NT2/D1 (cell line): ENCODE measurements around the gene GNAZ.

Experiments used
- DNase-seq: peaks from one replicate; pipeline ENCODE4 v3.0.0-alpha.2; 2011; ENCODE audit warnings: low read depth, low spot score
- H3K27me3 ChIP-seq: 2 replicates; pipeline ENCODE4 v1.6.0; 2011; ENCODE audit warnings: mild to moderate bottlenecking; ENCODE audit not compliant: insufficient read length, insufficient read depth
- H3K36me3 ChIP-seq: 2 replicates; pipeline ENCODE4 v1.6.1; 2011; ENCODE audit warnings: mild to moderate bottlenecking, low read length, mixed read lengths; ENCODE audit not compliant: insufficient read depth, insufficient read length
- H3K4me1 ChIP-seq: 2 replicates; pipeline ENCODE4 v1.5.1; 2011; ENCODE audit not compliant: insufficient read depth, insufficient read length
- H3K4me3 ChIP-seq: 2 replicates; pipeline ENCODE4 v1.5.1; 2011; ENCODE audit warnings: low read depth; ENCODE audit not compliant: insufficient read length
- H3K9ac ChIP-seq: 2 replicates; pipeline ENCODE4 v1.6.0; 2011; ENCODE audit warnings: low read depth; ENCODE audit not compliant: insufficient read length
- H3K9me3 ChIP-seq: 2 replicates; pipeline ENCODE4 v1.5.1; 2011; ENCODE audit warnings: mild to moderate bottlenecking, low read length; ENCODE audit not compliant: insufficient read depth
- SUZ12 ChIP-seq: IDR thresholded peaks from 2 replicates; pipeline ENCODE4 v1.6.1; 2011; ENCODE audit not compliant: insufficient read length, insufficient read depth; ENCODE audit errors: extremely low read depth
- YY1 ChIP-seq: IDR thresholded peaks from 2 replicates; pipeline ENCODE4 v1.6.1; 2011; ENCODE audit not compliant: insufficient read length, insufficient read depth
- ZNF274 ChIP-seq: IDR thresholded peaks from 2 replicates; pipeline ENCODE4 v1.6.1; 2011; ENCODE audit warnings: mild to moderate bottlenecking, low read depth, low read length

Gene GNAZ

GRCh38 chr22:23114721-23115020 lies 44.4 kb downstream of the GNAZ start:
- TF ChIP-seq YY1, result no peak
- no peak for TF ChIP-seq SUZ12
- no peak for TF ChIP-seq ZNF274
- Histone ChIP-seq H3K9me3 (no peaks in the 10 kb centered on the region), H3K4me1 (peaks cover 25% of the 10 kb centered on the region), H3K27me3 (no peaks in the 10 kb centered on the region), H3K36me3 (no peaks in the 10 kb centered on the region), H3K9ac (no peak overlapping the region), H3K4me3 (no peak overlapping the region)
- no peak for DNase-seq

- Histone ChIP-seq H3K27me3 (no peaks in the 10 kb centered on the region), H3K4me3 (no peak overlapping the region), H3K36me3 (no peaks in the 10 kb centered on the region), H3K9me3 (no peaks in the 10 kb centered on the region), H3K4me1 (peaks cover 25% of the 10 kb centered on the region), H3K9ac (no peak overlapping the region)
- DNase-seq, result no peak
- TF ChIP-seq SUZ12 (no peak), YY1 (no peak), ZNF274 (no peak)
These were observed 45.0 kb downstream of the GNAZ start for GRCh38 chr22:23115369-23115768.

GRCh38 chr22:23115825-23116494 lies 45.6 kb downstream of the GNAZ start:
- Histone ChIP-seq H3K4me3 (no peak overlapping the region), H3K4me1 (peaks cover 23% of the 10 kb centered on the region), H3K9ac (no peak overlapping the region), H3K36me3 (no peaks in the 10 kb centered on the region), H3K27me3 (no peaks in the 10 kb centered on the region), H3K9me3 (no peaks in the 10 kb centered on the region)
- no peak for DNase-seq
- TF ChIP-seq SUZ12 (no peak), YY1 (no peak), ZNF274 (no peak)

DNA sequence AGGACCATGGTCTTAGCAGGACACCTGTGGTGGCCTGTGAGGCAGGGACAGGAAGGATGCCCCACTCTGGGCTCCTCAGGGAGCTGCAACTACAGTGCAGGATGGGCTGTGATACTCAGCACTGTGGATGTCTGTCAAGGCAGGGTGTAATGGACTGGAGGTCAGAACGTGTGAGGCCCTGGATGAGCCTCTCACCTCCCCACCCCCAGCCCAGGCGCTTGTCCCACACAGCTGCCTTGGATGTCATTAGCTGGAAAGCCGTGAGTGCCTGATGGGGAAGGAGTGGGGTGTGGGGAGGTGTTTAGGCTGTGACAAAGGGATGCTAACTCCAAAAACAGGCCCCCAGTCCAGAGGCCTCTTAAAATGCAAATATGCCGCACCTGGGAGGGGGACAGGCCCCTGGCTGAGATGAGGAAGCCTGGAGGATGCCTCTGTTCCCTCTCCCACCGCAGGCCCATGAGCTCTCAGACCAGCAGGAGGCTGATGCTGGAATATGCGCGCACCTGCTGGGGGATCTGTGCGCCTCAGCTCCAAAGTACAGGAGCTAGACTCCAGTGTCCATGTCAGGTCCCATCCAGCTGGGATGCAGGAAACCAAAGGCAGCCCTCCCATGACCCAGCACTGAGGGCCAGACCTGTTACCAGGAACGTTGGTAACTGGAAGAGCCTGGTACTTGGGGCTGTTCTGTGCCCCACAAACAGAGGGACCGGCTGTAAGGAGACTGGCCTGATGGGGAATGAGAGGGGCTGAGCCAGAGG lies 46.4 kb downstream of the GNAZ start:
- H3K4me1 ChIP-seq, result peaks cover 18% of the 10 kb centered on the region
- H3K27me3 ChIP-seq, result no peaks in the 10 kb centered on the region
- TF ChIP-seq ZNF274 (no peak), SUZ12 (no peak), YY1 (no peak)
- DNase-seq, result no peak
- no peak overlapping the region for H3K4me3 ChIP-seq
- H3K9me3 ChIP-seq, result no peaks in the 10 kb centered on the region
- H3K36me3 ChIP-seq, result no peaks in the 10 kb centered on the region
- H3K9ac ChIP-seq, result no peak overlapping the region

GRCh38 chr22:23117275-23117674 lies 47.0 kb downstream of the GNAZ start:
- Histone ChIP-seq H3K36me3 (no peaks in the 10 kb centered on the region), H3K4me1 (peaks cover 17% of the 10 kb centered on the region), H3K9ac (no peak overlapping the region), H3K27me3 (no peaks in the 10 kb centered on the region), H3K9me3 (no peaks in the 10 kb centered on the region), H3K4me3 (no peak overlapping the region)
- no peak for DNase-seq
- no peak for TF ChIP-seq SUZ12
- TF ChIP-seq YY1, result no peak
- no peak for TF ChIP-seq ZNF274

GRCh38 chr22:23117891-23118646 lies 47.8 kb downstream of the GNAZ start:
- no peak for DNase-seq
- Histone ChIP-seq H3K9ac (no peak overlapping the region), H3K9me3 (no peaks in the 10 kb centered on the region), H3K4me3 (no peak overlapping the region), H3K4me1 (peaks cover 15% of the 10 kb centered on the region), H3K36me3 (no peaks in the 10 kb centered on the region), H3K27me3 (no peaks in the 10 kb centered on the region)
- TF ChIP-seq ZNF274, result no peak
- TF ChIP-seq YY1, result no peak
- no peak for TF ChIP-seq SUZ12
